WTC11 (cell line): ENCODE data around the gene PARVG. TPM values are rescaled to one million over a fixed set of nuclear protein-coding genes. Genes with fewer than 3 reads are reported as not detected.

Experiments used
- ATAC-seq: fragments of 200-7000 bp; cut with Tn5 transposase; 2 replicates; pipeline ENCODE4 v1.10.0; 2021; ENCODE audit warnings: mild to moderate bottlenecking, moderate library complexity
- CTCF ChIA-PET: fragments of 300-600 bp; sonication (Branson Sonifier 250); formaldehyde crosslinking; loops from one replicate; lab custom pipeline; 2021; ENCODE audit warnings: antibody characterized with exemption; lab: Charles Lee
- POLR2A ChIA-PET: fragments of 350-600 bp; sonication (Branson Sonifier 250); formaldehyde crosslinking; loops from one replicate; lab custom pipeline; 2021; ENCODE audit warnings: antibody characterized with exemption; lab: Charles Lee
- DNase-seq: peaks from one replicate; pipeline ENCODE4 v3.0.0; 2021; ENCODE audit warnings: low spot score
- H3K27ac Mint-ChIP-seq: 2 replicates; pipeline ENCODE4 v1.8.0; 2021; ENCODE audit warnings: mixed read lengths
- H3K27me3 Mint-ChIP-seq: 2 replicates; pipeline ENCODE4 v1.8.0; 2021; ENCODE audit warnings: low read depth, mild to moderate bottlenecking, moderate library complexity, mixed read lengths
- H3K36me3 Mint-ChIP-seq: 2 replicates; pipeline ENCODE4 v1.8.0; 2021; ENCODE audit warnings: mixed read lengths
- H3K4me1 Mint-ChIP-seq: 2 replicates; pipeline ENCODE4 v1.8.0; 2022; ENCODE audit warnings: mixed read lengths
- H3K4me3 Mint-ChIP-seq: 2 replicates; pipeline ENCODE4 v1.8.0; 2021; ENCODE audit warnings: mild to moderate bottlenecking, moderate library complexity, mixed read lengths
- H3K9me3 Mint-ChIP-seq: 2 replicates; pipeline ENCODE4 v1.8.0; 2021; ENCODE audit warnings: mixed read lengths
- ARID4B ChIP-seq: sonication (generic); formaldehyde crosslinking; IDR thresholded peaks from 2 replicates; pipeline ENCODE4 v1.8.0; 2023; ENCODE audit warnings: missing genetic modification reagents, mild to moderate bottlenecking, borderline replicate concordance
- ATF6 ChIP-seq: sonication (generic); formaldehyde crosslinking; IDR thresholded peaks from 2 replicates; pipeline ENCODE4 v1.8.1; 2023; ENCODE audit warnings: mild to moderate bottlenecking, missing genetic modification reagents
- CBFB ChIP-seq: sonication (generic); formaldehyde crosslinking; IDR thresholded peaks from 2 replicates; pipeline ENCODE4 v1.8.1; 2022; ENCODE audit warnings: mild to moderate bottlenecking, low read depth, missing genetic modification reagents
- CREB1 ChIP-seq: sonication (generic); formaldehyde crosslinking; IDR thresholded peaks from 2 replicates; pipeline ENCODE4 v1.8.0; 2023; ENCODE audit warnings: mild to moderate bottlenecking, missing genetic modification reagents
- CTCF ChIP-seq: fragments of 200-600 bp; IDR thresholded peaks from 2 replicates; pipeline ENCODE4 v1.8.0; 2022; ENCODE audit warnings: antibody characterized with exemption
- E2F1 ChIP-seq: sonication (generic); formaldehyde crosslinking; IDR thresholded peaks from 2 replicates; pipeline ENCODE4 v1.8.0; 2022; ENCODE audit warnings: mild to moderate bottlenecking, missing genetic modification reagents
- ERG ChIP-seq: fragments of 250-450 bp; sonication (Bioruptor Pico); IDR thresholded peaks from 2 replicates; pipeline ENCODE4 v1.8.0; 2021; ENCODE audit warnings: mild to moderate bottlenecking
- FOXP1 ChIP-seq: sonication (generic); formaldehyde crosslinking; IDR thresholded peaks from 2 replicates; pipeline ENCODE4 v1.8.0; 2022; ENCODE audit warnings: missing genetic modification reagents, mild to moderate bottlenecking, moderate library complexity, borderline replicate concordance
- GTF2I ChIP-seq: fragments of 250-450 bp; sonication (Bioruptor Pico); conservative IDR thresholded peaks from 2 replicates; pipeline ENCODE4 v1.4.0; 2021; ENCODE audit warnings: mild to moderate bottlenecking
- MXD4 ChIP-seq: fragments of 250-450 bp; sonication (Bioruptor Pico); IDR thresholded peaks from 2 replicates; pipeline ENCODE4 v1.8.0; 2021; ENCODE audit warnings: mild to moderate bottlenecking, moderate library complexity, borderline replicate concordance
- NFATC4 ChIP-seq: fragments of 250-450 bp; sonication (Bioruptor Pico); IDR thresholded peaks from 2 replicates; pipeline ENCODE4 v1.9.0; 2021; ENCODE audit warnings: mild to moderate bottlenecking
- OVOL2 ChIP-seq: fragments of 250-450 bp; sonication (Bioruptor Pico); IDR thresholded peaks from 2 replicates; pipeline ENCODE4 v1.9.0; 2021; ENCODE audit warnings: mild to moderate bottlenecking, borderline replicate concordance
- PREB ChIP-seq: sonication (generic); formaldehyde crosslinking; IDR thresholded peaks from 2 replicates; pipeline ENCODE4 v1.8.1; 2022; ENCODE audit warnings: mild to moderate bottlenecking, missing genetic modification reagents, moderate library complexity, borderline replicate concordance
- TCF7 ChIP-seq: sonication (generic); formaldehyde crosslinking; IDR thresholded peaks from 2 replicates; pipeline ENCODE4 v1.8.0; 2022; ENCODE audit warnings: mild to moderate bottlenecking, low read depth, missing genetic modification reagents, moderate library complexity
- ZBTB43 ChIP-seq: sonication (generic); formaldehyde crosslinking; IDR thresholded peaks from 2 replicates; pipeline ENCODE4 v1.8.1; 2023; ENCODE audit warnings: mild to moderate bottlenecking, missing genetic modification reagents
- ZNF219 ChIP-seq: sonication (generic); formaldehyde crosslinking; IDR thresholded peaks from 2 replicates; pipeline ENCODE4 v1.8.0; 2023; ENCODE audit warnings: missing genetic modification reagents, mild to moderate bottlenecking, borderline replicate concordance
- ZNF396 ChIP-seq: fragments of 250-450 bp; sonication (Bioruptor Pico); IDR thresholded peaks from 2 replicates; pipeline ENCODE4 v1.8.0; 2021; ENCODE audit warnings: mild to moderate bottlenecking, moderate library complexity, borderline replicate concordance
- total RNA-seq: library from RNA; stranded (reverse); gene quantifications from 3 replicates; pipeline ENCODE4 v1.2.3, GENCODE V29; 2021

PARVG gene
- total RNA-seq, 1 experiment from 2014 or later = 0.94 TPM

- CTCF ChIA-PET = interaction anchor here (0.7 kb wide), 1 partner anchor 202 kb away, joined by 4 read pairs; no protein-coding TSS in a partner anchor
- no peak for ATAC-seq
Observed at GRCh38 chr22:44142421-44143104, 38.2 kb upstream of the PARVG start.

GRCh38 chr22:44143105-44143474 is 37.6 kb upstream of the PARVG start:
- POLR2A ChIA-PET = no interaction called here
- no peak overlapping the region for H3K4me3 Mint-ChIP-seq
- no peaks in the 10 kb centered on the region; the same call in none of the 2 replicates for H3K27me3 Mint-ChIP-seq
- peaks cover 12% of the 10 kb centered on the region for H3K36me3 Mint-ChIP-seq
- CTCF ChIA-PET = interaction anchor here (0.5 to 1.0 kb wide), 2 partner anchors 62 to 188 kb away, joined by 3 to 7 read pairs; no protein-coding TSS in a partner anchor
- ATAC-seq (no peak), DNase-seq (no peak)
- H3K27ac Mint-ChIP-seq = no peak overlapping the region
- peaks cover 9% of the 10 kb centered on the region for H3K9me3 Mint-ChIP-seq
- H3K4me1 Mint-ChIP-seq = peaks cover 39% of the 10 kb centered on the region
- TF ChIP-seq ATF6 = no peak

More at GRCh38 chr22:44142421-44143104, 38.2 kb upstream of the PARVG start:
- no peak overlapping the region for H3K4me3 Mint-ChIP-seq
- H3K4me1 Mint-ChIP-seq = peaks cover 33% of the 10 kb centered on the region
- no peak for DNase-seq
- peaks cover 14% of the 10 kb centered on the region for H3K9me3 Mint-ChIP-seq
- H3K27ac Mint-ChIP-seq = no peak overlapping the region
- peaks cover 5% of the 10 kb centered on the region for H3K27me3 Mint-ChIP-seq
- no peak for TF ChIP-seq CTCF
- no peak for TF ChIP-seq PREB (CRISPR knock-in tag)
- TF ChIP-seq GTF2I (CRISPR knock-in tag) = 0 out of 2 replicates have a peak, but pooled peaks have one; percentile 45
- peaks cover 17% of the 10 kb centered on the region for H3K36me3 Mint-ChIP-seq
- POLR2A ChIA-PET = no interaction called here

- Mint-ChIP-seq H3K4me3 (no peak overlapping the region), H3K4me1 (peaks cover 44% of the 10 kb centered on the region), H3K36me3 (peaks cover 7% of the 10 kb centered on the region), H3K27ac (no peak overlapping the region), H3K27me3 (no peaks in the 10 kb centered on the region; the same call in none of the 2 replicates), H3K9me3 (peaks cover 6% of the 10 kb centered on the region; the same call in 1 of the 2 replicates)
- POLR2A ChIA-PET = no interaction called here
- no peak for ATAC-seq
- no peak for DNase-seq
- CTCF ChIA-PET = interaction anchor here (0.5 to 1.0 kb wide), 2 partner anchors 63 to 188 kb away, joined by 3 to 7 read pairs; no protein-coding TSS in a partner anchor
- TF ChIP-seq ZNF219 (no peak), ARID4B (CRISPR knock-in tag) (no peak), CREB1 (CRISPR knock-in tag) (no peak), CBFB (CRISPR knock-in tag) (no peak), NFATC4 (CRISPR knock-in tag) (no peak), MXD4 (CRISPR knock-in tag) (no peak), FOXP1 (CRISPR knock-in tag) (no peak), TCF7 (CRISPR knock-in tag) (no peak), ZNF396 (no peak), E2F1 (CRISPR knock-in tag) (no peak), OVOL2 (no peak), ZBTB43 (CRISPR knock-in tag) (no peak), ERG (CRISPR knock-in tag) (no peak)
Observed at GRCh38 chr22:44143579-44143978, 37.1 kb upstream of the PARVG start.
